Measurements from ENCODE around the gene CHST6.

The CHST6 gene

GRCh38 chr16:75445298-75445697, 49.9 kb downstream of the CHST6 start:
- TF ChIP-seq SIN3A (IDR thresholded peaks at IDR 0.05; ENCODE audit: borderline replicate concordance, insufficient read depth, low read length): no peak
- TF ChIP-seq FOXP2 (optimal IDR thresholded peaks at IDR 0.05; ENCODE audit: borderline replicate concordance, extremely low read depth, extremely low read length, insufficient read depth): no peak
- TF ChIP-seq TAF1 (IDR thresholded peaks at IDR 0.05; ENCODE audit: borderline replicate concordance, insufficient read depth, low read length): no peak

- TF ChIP-seq TAF1 (IDR thresholded peaks at IDR 0.05; ENCODE audit: borderline replicate concordance, insufficient read depth, low read length) (no peak), FOXP2 (optimal IDR thresholded peaks at IDR 0.05; ENCODE audit: borderline replicate concordance, extremely low read depth, extremely low read length, insufficient read depth) (no peak), REST (IDR thresholded peaks at IDR 0.05; ENCODE audit: insufficient read depth in 1 of 2, low read depth in 2 of 2, low read length in 2 of 2) (no peak), SIN3A (IDR thresholded peaks at IDR 0.05; ENCODE audit: borderline replicate concordance, insufficient read depth, low read length) (no peak), POLR2AphosphoS5 (IDR thresholded peaks at IDR 0.05; ENCODE audit: low read depth, low read length) (no peak)
Measured at GRCh38 chr16:75443298-75443697, 51.9 kb downstream of the CHST6 start.

GRCh38 chr16:75433732-75434413, 61.4 kb downstream of the CHST6 start:
- TF ChIP-seq FOXP2 (optimal IDR thresholded peaks at IDR 0.05; ENCODE audit: borderline replicate concordance, extremely low read depth, extremely low read length, insufficient read depth) (no peak), REST (IDR thresholded peaks at IDR 0.05; ENCODE audit: insufficient read depth in 1 of 2, low read depth in 2 of 2, low read length in 2 of 2) (no peak), TAF1 (IDR thresholded peaks at IDR 0.05; ENCODE audit: borderline replicate concordance, insufficient read depth, low read length) (0 out of 2 replicates have a peak, but pooled peaks have one; percentile 15), SIN3A (IDR thresholded peaks at IDR 0.05; ENCODE audit: borderline replicate concordance, insufficient read depth, low read length) (no peak), POLR2AphosphoS5 (IDR thresholded peaks at IDR 0.05; ENCODE audit: low read depth, low read length) (no peak)

- TF ChIP-seq FOXP2 (optimal IDR thresholded peaks at IDR 0.05; ENCODE audit: borderline replicate concordance, extremely low read depth, extremely low read length, insufficient read depth) (no peak), TAF1 (IDR thresholded peaks at IDR 0.05; ENCODE audit: borderline replicate concordance, insufficient read depth, low read length) (0 out of 2 replicates have a peak, but pooled peaks have one; percentile 10), POLR2AphosphoS5 (IDR thresholded peaks at IDR 0.05; ENCODE audit: low read depth, low read length) (peak; percentile 78)
Measured at GRCh38 chr16:75432828-75433731, 62.2 kb downstream of the CHST6 start, which contains the start of gene CFDP1. CFDP1 (minus strand) TSS chr16:75433503; CDS start chr16:75433352, 151 bp downstream.

GRCh38 chr16:75429621-75430403, 65.4 kb downstream of the CHST6 start:
- TF ChIP-seq SIN3A (IDR thresholded peaks at IDR 0.05; ENCODE audit: borderline replicate concordance, insufficient read depth, low read length) (no peak), FOXP2 (optimal IDR thresholded peaks at IDR 0.05; ENCODE audit: borderline replicate concordance, extremely low read depth, extremely low read length, insufficient read depth) (no peak), TAF1 (IDR thresholded peaks at IDR 0.05; ENCODE audit: borderline replicate concordance, insufficient read depth, low read length) (no peak), POLR2AphosphoS5 (IDR thresholded peaks at IDR 0.05; ENCODE audit: low read depth, low read length) (no peak), REST (IDR thresholded peaks at IDR 0.05; ENCODE audit: insufficient read depth in 1 of 2, low read depth in 2 of 2, low read length in 2 of 2) (no peak)

All from PFSK-1 (cell line).